ENCODE data around the gene SNCA.
A peak's percentile ranks its signal among the peaks of the same experiment; 100 is the strongest.

The SNCA gene

DNA sequence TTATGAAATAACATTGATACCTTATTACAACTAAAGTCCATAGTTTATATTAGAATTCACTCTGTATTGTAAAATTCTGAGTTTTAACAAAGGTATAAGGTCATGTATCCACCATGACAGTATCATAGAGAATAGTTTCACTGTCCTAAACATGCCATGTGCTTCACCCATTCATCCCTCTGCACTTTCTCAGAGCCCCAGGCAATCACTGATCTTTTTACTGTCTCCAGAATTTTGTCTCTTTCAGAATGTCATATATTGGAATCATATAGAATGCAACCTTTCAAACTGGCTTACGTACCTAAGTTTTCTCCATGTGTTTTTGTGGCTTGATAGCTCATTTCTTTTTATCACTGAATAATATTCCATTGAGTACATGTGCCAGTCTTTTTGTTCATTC is 33.9 kb downstream of the SNCA start:
- CTCF ChIA-PET, result interaction anchor here (1.5 kb wide), 1 partner anchor 14 kb away, joined by 5 read pairs; no protein-coding TSS in a partner anchor
- POLR2A ChIA-PET, result no interaction called here
- H3K4me1 ChIP-seq (ENCODE audit: control extremely low read depth in 1 of 4, control insufficient read depth in 4 of 4, insufficient read depth in 4 of 4, low read length in 3 of 4), result no peaks in the 10 kb centered on the region
- WGBS (ENCODE audit: insufficient coverage), result no CpG with 5 or more reads among the region's 1 CpG
- no peak overlapping the region for H3K4me3 ChIP-seq (ENCODE audit: control insufficient read depth in 1 of 7, extremely low read depth in 1 of 7, insufficient read depth in 4 of 7, low read depth in 2 of 7, low read length in 6 of 7)
- H3K9me3 ChIP-seq (ENCODE audit: control extremely low read depth in 1 of 5, control insufficient read depth in 4 of 5, insufficient read depth in 2 of 5, low read depth in 1 of 5, low read length in 4 of 5), result no peaks in the 10 kb centered on the region
- H3K36me3 ChIP-seq (ENCODE audit: control insufficient read depth in 4 of 4, insufficient read depth in 4 of 4, low read length in 3 of 4), result peaks cover 3 to 6% (median 4%) of the 10 kb centered on the region in 4 experiments
- no peak for DNase-seq
- no peak overlapping the region for H3K27ac ChIP-seq (ENCODE audit: insufficient read depth in 1 of 2, low read depth in 1 of 2, low read length in 2 of 2, poor library complexity in 1 of 2, severe bottlenecking in 2 of 2)
- no peaks in the 10 kb centered on the region for H3K27me3 ChIP-seq (replicated peaks in 2 of 5; ENCODE audit: control insufficient read depth in 4 of 5, insufficient read depth in 5 of 5, low read length in 4 of 5)

DNA sequence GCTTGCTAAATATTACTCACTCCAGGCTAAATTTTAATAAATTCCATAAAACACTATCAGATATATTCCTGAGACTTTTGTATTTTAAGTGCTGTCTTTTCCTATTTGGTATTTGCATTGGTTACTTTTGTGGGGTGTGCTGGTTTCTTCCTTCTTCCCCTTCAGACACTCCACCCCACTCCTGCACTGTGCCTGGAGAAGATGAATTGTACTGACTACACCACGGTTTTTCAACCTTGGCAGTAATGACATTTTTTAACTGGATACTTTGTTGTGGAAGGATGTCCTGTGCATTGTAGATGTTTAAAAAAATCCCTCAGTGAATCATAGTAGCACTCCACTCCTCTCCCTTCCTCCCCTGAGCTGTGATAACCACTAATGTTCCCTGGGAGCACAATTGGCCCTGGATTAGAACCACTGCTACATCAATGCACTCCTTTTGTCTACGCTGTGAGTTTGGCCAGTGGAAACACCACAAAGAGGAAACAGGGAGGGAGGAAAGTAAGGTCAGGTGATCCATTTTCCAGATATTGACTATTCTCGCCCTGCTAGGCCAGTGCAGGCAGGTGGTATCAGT is 36.3 kb downstream of the SNCA start:
- POLR2A ChIA-PET, result no interaction called here
- 100% methylated on average over 2 of the region's 3 CpGs for WGBS (ENCODE audit: insufficient coverage)
- Histone ChIP-seq H3K9me3 (ENCODE audit: control extremely low read depth in 1 of 5, control insufficient read depth in 4 of 5, insufficient read depth in 2 of 5, low read depth in 1 of 5, low read length in 4 of 5) (no peaks in the 10 kb centered on the region), H3K4me1 (ENCODE audit: control extremely low read depth in 1 of 4, control insufficient read depth in 4 of 4, insufficient read depth in 4 of 4, low read length in 3 of 4) (no peaks in the 10 kb centered on the region), H3K27ac (ENCODE audit: insufficient read depth in 1 of 2, low read depth in 1 of 2, low read length in 2 of 2, poor library complexity in 1 of 2, severe bottlenecking in 2 of 2) (no peak overlapping the region), H3K4me3 (ENCODE audit: control insufficient read depth in 1 of 7, extremely low read depth in 1 of 7, insufficient read depth in 4 of 7, low read depth in 2 of 7, low read length in 6 of 7) (no peak overlapping the region), H3K27me3 (replicated peaks in 2 of 5; ENCODE audit: control insufficient read depth in 4 of 5, insufficient read depth in 5 of 5, low read length in 4 of 5) (no peaks in the 10 kb centered on the region), H3K36me3 (ENCODE audit: control insufficient read depth in 4 of 4, insufficient read depth in 4 of 4, low read length in 3 of 4) (peaks cover 3 to 6% (median 5%) of the 10 kb centered on the region in 4 experiments)
- CTCF ChIA-PET, result no interaction called here
- no peak for DNase-seq

DNA sequence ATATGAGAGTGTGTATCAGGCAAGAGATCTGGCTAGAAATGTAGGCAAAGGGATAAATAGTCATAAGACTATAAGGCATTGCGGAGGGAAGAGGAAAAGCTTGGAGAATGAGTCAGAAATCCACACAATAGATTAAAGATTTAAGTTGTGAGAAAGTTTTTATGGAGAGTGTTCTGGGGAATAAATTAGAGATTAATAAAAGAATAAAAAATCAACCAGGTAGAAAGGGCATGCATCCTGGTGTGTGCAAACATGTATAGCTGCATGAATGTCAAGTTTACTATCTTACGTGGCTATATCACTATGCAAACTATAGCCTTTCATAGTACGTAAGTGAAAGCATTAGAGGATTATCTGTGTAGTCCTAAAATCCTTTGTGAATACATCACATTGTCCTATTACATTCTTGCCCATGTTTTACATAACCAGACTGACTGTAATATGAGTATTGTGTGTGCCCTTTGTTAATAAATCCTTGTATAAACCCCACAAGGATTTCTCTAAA is 36.9 kb downstream of the SNCA start:
- Histone ChIP-seq H3K4me3 (ENCODE audit: control insufficient read depth in 1 of 7, extremely low read depth in 1 of 7, insufficient read depth in 4 of 7, low read depth in 2 of 7, low read length in 6 of 7) (no peak overlapping the region), H3K27ac (ENCODE audit: insufficient read depth in 1 of 2, low read depth in 1 of 2, low read length in 2 of 2, poor library complexity in 1 of 2, severe bottlenecking in 2 of 2) (no peak overlapping the region), H3K27me3 (replicated peaks in 2 of 5; ENCODE audit: control insufficient read depth in 4 of 5, insufficient read depth in 5 of 5, low read length in 4 of 5) (no peaks in the 10 kb centered on the region), H3K9me3 (ENCODE audit: control extremely low read depth in 1 of 5, control insufficient read depth in 4 of 5, insufficient read depth in 2 of 5, low read depth in 1 of 5, low read length in 4 of 5) (no peaks in the 10 kb centered on the region), H3K4me1 (ENCODE audit: control extremely low read depth in 1 of 4, control insufficient read depth in 4 of 4, insufficient read depth in 4 of 4, low read length in 3 of 4) (no peaks in the 10 kb centered on the region), H3K36me3 (ENCODE audit: control insufficient read depth in 4 of 4, insufficient read depth in 4 of 4, low read length in 3 of 4) (peaks cover 0 to 6% (median 4%) of the 10 kb centered on the region in 4 experiments)
- CTCF ChIA-PET, result no interaction called here
- DNase-seq, result no peak
- 100% methylated on average over 1 of the region's 3 CpGs for WGBS (ENCODE audit: insufficient coverage)
- POLR2A ChIA-PET, result no interaction called here

DNA sequence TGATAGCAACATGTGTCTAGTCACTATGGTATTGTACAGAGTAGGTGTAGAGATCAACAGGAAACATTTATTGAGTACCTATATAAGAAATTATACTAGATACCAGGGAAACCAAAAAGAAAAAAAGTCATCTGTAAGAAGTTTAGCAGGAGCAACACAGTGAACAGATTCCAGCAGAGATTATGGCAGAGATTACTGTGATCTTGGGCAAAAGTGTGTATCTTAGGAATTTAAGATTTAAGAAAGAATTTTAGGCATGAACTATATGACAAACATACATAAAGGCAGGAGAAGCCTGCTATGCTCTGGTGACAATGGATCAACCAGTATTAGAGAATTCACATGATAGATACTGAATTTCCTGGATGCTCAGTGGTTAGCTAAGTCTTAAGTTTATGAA is 37.9 kb downstream of the SNCA start:
- Histone ChIP-seq H3K9me3 (ENCODE audit: control extremely low read depth in 1 of 5, control insufficient read depth in 4 of 5, insufficient read depth in 2 of 5, low read depth in 1 of 5, low read length in 4 of 5) (no peaks in the 10 kb centered on the region), H3K27ac (ENCODE audit: insufficient read depth in 1 of 2, low read depth in 1 of 2, low read length in 2 of 2, poor library complexity in 1 of 2, severe bottlenecking in 2 of 2) (no peak overlapping the region), H3K4me1 (ENCODE audit: control extremely low read depth in 1 of 4, control insufficient read depth in 4 of 4, insufficient read depth in 4 of 4, low read length in 3 of 4) (no peaks in the 10 kb centered on the region), H3K36me3 (ENCODE audit: control insufficient read depth in 4 of 4, insufficient read depth in 4 of 4, low read length in 3 of 4) (peaks cover 0 to 6% (median 4%) of the 10 kb centered on the region in 4 experiments), H3K27me3 (replicated peaks in 2 of 5; ENCODE audit: control insufficient read depth in 4 of 5, insufficient read depth in 5 of 5, low read length in 4 of 5) (no peaks in the 10 kb centered on the region), H3K4me3 (ENCODE audit: control insufficient read depth in 1 of 7, extremely low read depth in 1 of 7, insufficient read depth in 4 of 7, low read depth in 2 of 7, low read length in 6 of 7) (no peak overlapping the region)
- CTCF ChIA-PET, result no interaction called here
- POLR2A ChIA-PET, result no interaction called here
- DNase-seq, result no peak

DNA sequence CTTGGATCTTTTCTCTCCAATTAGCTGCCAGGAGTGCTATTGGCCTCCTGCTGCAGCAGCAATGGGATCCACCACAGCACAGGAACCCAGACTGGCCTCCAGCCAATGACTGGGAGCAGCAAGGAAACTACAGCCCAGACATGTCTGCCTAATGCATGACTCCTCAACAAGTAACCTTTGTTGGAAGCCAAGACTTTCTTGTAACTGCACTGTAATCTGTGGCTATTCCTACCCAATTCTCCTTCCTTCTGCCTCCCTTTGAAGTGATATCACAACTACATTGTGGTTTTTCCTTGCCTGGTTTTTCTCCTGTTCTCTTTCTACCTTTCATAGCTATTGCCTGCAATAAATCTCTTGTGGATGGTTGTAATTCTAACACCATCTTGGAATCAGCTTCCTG is 39.8 kb downstream of the SNCA start:
- H3K36me3 ChIP-seq (ENCODE audit: control insufficient read depth in 4 of 4, insufficient read depth in 4 of 4, low read length in 3 of 4), result peaks cover 0 to 7% (median 2%) of the 10 kb centered on the region in 4 experiments
- ChIA-PET CTCF (no interaction called here), POLR2A (no interaction called here)

DNA sequence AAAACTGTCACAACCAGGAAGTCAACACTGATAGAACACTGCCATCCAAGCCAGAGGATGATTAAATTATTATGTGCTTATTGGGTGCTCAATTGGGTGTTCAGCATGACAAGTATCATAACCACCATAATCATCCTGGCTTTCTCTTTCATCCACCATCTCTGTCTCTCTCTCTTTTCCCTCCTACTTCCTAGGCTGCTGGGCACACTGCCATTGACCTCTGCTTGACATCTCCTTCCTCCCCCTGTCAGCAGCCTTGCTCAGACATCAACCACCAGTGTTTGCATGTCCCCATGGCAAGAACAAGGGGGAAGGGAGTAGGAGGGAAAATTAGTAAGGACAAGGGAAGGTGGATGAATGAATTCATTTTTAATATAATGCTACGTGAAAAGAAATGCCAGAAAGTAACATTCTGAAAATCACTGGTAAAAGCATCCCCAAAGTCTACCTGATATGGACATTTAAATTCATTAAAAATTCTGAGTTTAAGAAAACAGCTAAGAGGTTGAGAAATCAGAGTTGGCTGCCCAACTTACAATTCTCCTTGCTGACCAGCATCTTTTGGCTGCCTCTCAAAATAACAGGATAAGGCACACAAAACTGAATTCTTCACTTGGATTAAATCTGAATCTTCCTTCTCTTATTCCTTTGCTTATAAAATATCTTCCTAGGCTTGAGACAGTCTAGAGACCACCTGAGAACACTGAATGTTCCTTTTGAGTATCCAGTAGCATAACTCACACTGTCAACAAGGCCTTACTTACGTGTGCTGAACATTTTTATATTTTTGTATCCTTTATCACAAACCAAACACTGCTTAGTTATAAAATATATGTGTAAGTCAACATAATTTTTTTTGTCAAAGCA is 48.5 kb downstream of the SNCA start:
- H3K4me1 ChIP-seq (ENCODE audit: control extremely low read depth in 1 of 4, control insufficient read depth in 4 of 4, insufficient read depth in 4 of 4, low read length in 3 of 4), result peaks cover 0 to 6% (median 0%) of the 10 kb centered on the region in 4 experiments
- H3K36me3 ChIP-seq (ENCODE audit: control insufficient read depth in 4 of 4, insufficient read depth in 4 of 4, low read length in 3 of 4), result peaks cover 0 to 10% (median 5%) of the 10 kb centered on the region in 4 experiments
- H3K27me3 ChIP-seq (replicated peaks in 2 of 5; ENCODE audit: control insufficient read depth in 4 of 5, insufficient read depth in 5 of 5, low read length in 4 of 5), result no peaks in the 10 kb centered on the region
- ChIA-PET CTCF (no interaction called here), POLR2A (interaction anchor here (0.5 kb wide), 1 partner anchor 20 kb away, joined by 3 read pairs; no protein-coding TSS in a partner anchor)
- no peaks in the 10 kb centered on the region for H3K9me3 ChIP-seq (ENCODE audit: control extremely low read depth in 1 of 5, control insufficient read depth in 4 of 5, insufficient read depth in 2 of 5, low read depth in 1 of 5, low read length in 4 of 5)
- H3K27ac ChIP-seq (ENCODE audit: insufficient read depth in 1 of 2, low read depth in 1 of 2, low read length in 2 of 2, poor library complexity in 1 of 2, severe bottlenecking in 2 of 2), result no peak overlapping the region
- no CpG with 5 or more reads among the region's 2 CpGs for WGBS (ENCODE audit: insufficient coverage)
- peak in 1 of 3 donors; percentile 5 for DNase-seq
- H3K4me3 ChIP-seq (ENCODE audit: control insufficient read depth in 1 of 7, extremely low read depth in 1 of 7, insufficient read depth in 4 of 7, low read depth in 2 of 7, low read length in 6 of 7), result no peak overlapping the region

More for the DNA sequence above, 39.8 kb downstream of the SNCA start:
- no peaks in the 10 kb centered on the region for H3K9me3 ChIP-seq (ENCODE audit: control extremely low read depth in 1 of 5, control insufficient read depth in 4 of 5, insufficient read depth in 2 of 5, low read depth in 1 of 5, low read length in 4 of 5)
- H3K4me3 ChIP-seq (ENCODE audit: control insufficient read depth in 1 of 7, extremely low read depth in 1 of 7, insufficient read depth in 4 of 7, low read depth in 2 of 7, low read length in 6 of 7), result no peak overlapping the region
- H3K4me1 ChIP-seq (ENCODE audit: control extremely low read depth in 1 of 4, control insufficient read depth in 4 of 4, insufficient read depth in 4 of 4, low read length in 3 of 4), result no peaks in the 10 kb centered on the region
- H3K27ac ChIP-seq (ENCODE audit: insufficient read depth in 1 of 2, low read depth in 1 of 2, low read length in 2 of 2, poor library complexity in 1 of 2, severe bottlenecking in 2 of 2), result no peak overlapping the region
- DNase-seq, result no peak
- H3K27me3 ChIP-seq (replicated peaks in 2 of 5; ENCODE audit: control insufficient read depth in 4 of 5, insufficient read depth in 5 of 5, low read length in 4 of 5), result no peaks in the 10 kb centered on the region

DNA sequence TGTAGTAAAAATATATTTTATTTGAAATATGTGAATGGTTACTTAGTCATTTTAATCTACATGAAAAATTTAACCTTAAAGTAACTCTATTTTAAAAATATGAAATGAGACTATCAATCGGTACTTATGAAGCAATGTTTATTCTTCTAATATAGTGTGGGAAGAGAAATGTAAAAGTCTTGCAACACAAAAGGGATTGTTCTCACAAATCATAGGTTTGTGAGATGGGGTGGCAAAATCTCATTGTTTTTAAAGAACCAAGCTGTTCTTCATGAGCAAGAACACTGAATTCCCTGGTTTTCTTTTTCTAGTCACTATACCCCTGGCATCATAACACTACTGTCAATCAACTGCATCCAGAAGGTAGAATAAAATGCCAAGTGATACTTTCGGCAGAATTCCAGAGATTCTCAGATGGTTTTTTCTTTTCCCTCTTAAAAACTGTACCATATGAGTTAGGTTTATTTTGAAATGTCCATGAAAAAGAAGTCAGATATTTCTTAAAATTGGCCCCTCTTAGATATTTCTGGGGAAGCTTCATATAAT is 52.2 kb downstream of the SNCA start:
- no CpG with 5 or more reads among the region's 2 CpGs for WGBS (ENCODE audit: insufficient coverage)
- Histone ChIP-seq H3K4me1 (ENCODE audit: control extremely low read depth in 1 of 4, control insufficient read depth in 4 of 4, insufficient read depth in 4 of 4, low read length in 3 of 4) (peaks cover 0 to 6% (median 0%) of the 10 kb centered on the region in 4 experiments), H3K36me3 (ENCODE audit: control insufficient read depth in 4 of 4, insufficient read depth in 4 of 4, low read length in 3 of 4) (peaks cover 0 to 2% (median 0%) of the 10 kb centered on the region in 4 experiments), H3K27me3 (replicated peaks in 2 of 5; ENCODE audit: control insufficient read depth in 4 of 5, insufficient read depth in 5 of 5, low read length in 4 of 5) (no peaks in the 10 kb centered on the region), H3K4me3 (ENCODE audit: control insufficient read depth in 1 of 7, extremely low read depth in 1 of 7, insufficient read depth in 4 of 7, low read depth in 2 of 7, low read length in 6 of 7) (no peak overlapping the region), H3K9me3 (ENCODE audit: control extremely low read depth in 1 of 5, control insufficient read depth in 4 of 5, insufficient read depth in 2 of 5, low read depth in 1 of 5, low read length in 4 of 5) (no peaks in the 10 kb centered on the region), H3K27ac (ENCODE audit: insufficient read depth in 1 of 2, low read depth in 1 of 2, low read length in 2 of 2, poor library complexity in 1 of 2, severe bottlenecking in 2 of 2) (no peak overlapping the region)
- ChIA-PET CTCF (no interaction called here), POLR2A (no interaction called here)
- no peak for DNase-seq
